SH-SY5Y (cell line): ENCODE measurements around the gene HSD17B3.

Experiments used
- GATA2 ChIP-seq: IDR thresholded peaks from 2 replicates; pipeline ENCODE4 v1.6.1; 2011; ENCODE audit warnings: mild to moderate bottlenecking, low read depth, low read length
- GATA3 ChIP-seq: IDR thresholded peaks from 2 replicates; pipeline ENCODE4 v1.6.1; 2011; ENCODE audit warnings: low read depth, mild to moderate bottlenecking, low read length, moderate library complexity

Gene HSD17B3

DNA sequence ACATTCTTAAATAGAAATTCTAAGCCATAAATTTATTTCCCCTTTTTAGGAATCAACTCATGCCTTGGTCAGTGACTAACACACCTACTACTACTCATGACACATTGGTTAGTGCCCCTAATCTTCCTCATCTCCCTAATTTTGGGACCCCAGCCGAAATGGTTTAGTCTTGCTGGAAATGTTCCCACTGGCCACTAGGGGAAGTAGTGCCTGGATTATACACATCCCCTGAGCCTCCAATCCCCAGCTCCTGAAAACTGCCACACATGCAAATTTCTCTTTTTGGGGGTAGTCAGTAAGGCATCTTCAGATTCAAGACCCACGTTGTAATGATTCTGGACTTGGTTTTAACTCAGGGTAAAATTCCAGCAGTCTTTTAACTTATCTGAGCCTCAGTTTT lies 79.8 kb downstream of the HSD17B3 start:
- TF ChIP-seq GATA3, result no peak
- 0 out of 2 replicates have a peak, but pooled peaks have one; percentile 19 for TF ChIP-seq GATA2

DNA sequence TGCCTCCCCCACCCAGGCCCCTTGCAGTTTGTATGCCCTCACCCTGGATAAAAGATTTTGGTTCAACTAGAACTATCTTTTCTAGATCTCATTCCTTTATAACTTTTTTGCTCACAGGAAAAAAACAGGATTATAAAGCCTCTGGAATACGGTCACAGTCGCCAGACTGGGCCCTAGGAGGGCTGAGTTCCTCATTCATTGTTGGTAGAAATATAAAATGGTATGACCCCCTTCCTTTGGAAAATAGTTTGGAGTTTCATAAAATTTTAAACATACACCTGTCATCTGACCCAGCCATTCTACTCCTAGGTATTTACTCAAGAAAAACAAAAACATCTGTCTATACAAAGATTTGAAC lies 82.1 kb downstream of the HSD17B3 start:
- no peak for TF ChIP-seq GATA2
- TF ChIP-seq GATA3, result no peak

DNA sequence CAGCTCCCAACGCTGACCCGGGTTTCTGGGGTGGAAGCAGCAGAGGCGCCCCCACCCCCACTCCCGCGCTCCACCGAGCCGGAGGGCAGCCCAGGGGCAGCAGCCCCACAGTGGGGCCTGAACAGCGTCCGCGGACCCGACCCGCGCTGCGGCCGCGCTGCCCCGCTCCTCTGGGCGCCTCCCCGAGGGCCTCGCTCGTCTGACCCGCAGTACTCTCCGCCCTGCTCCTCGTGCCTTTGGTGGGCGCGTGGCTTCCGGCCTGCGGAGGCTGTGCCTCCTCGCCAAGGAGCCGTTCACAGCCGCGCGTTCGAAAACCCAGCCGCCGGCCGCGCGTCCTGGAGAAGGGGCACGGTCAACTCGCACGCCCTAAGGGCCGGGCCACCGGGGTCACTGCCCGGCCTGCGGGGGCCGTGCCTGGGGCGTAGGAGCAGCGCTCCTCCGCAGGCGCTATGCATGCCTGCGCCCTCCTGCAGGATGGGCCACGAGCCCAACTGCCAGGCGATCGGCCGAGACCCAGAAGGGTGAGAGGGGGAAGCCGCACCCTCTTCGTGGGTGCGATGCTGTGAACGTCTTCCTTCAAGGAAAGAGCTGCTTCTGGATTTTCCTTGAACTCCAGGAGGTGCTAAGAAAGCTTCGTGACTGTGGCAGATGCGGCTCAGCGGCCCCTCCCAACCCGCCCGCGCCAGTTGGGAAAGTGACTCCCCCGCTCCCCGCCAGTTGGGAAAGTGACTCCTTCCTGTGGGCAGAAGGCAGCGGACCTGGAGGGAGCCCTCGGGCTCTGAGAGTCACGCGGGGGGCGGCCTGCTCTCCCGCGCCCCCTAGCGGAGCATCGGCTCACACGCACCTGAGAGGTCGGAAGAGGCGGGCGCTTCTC lies 82.7 kb downstream of the HSD17B3 start:
- no peak for TF ChIP-seq GATA3
- TF ChIP-seq GATA2, result no peak

DNA sequence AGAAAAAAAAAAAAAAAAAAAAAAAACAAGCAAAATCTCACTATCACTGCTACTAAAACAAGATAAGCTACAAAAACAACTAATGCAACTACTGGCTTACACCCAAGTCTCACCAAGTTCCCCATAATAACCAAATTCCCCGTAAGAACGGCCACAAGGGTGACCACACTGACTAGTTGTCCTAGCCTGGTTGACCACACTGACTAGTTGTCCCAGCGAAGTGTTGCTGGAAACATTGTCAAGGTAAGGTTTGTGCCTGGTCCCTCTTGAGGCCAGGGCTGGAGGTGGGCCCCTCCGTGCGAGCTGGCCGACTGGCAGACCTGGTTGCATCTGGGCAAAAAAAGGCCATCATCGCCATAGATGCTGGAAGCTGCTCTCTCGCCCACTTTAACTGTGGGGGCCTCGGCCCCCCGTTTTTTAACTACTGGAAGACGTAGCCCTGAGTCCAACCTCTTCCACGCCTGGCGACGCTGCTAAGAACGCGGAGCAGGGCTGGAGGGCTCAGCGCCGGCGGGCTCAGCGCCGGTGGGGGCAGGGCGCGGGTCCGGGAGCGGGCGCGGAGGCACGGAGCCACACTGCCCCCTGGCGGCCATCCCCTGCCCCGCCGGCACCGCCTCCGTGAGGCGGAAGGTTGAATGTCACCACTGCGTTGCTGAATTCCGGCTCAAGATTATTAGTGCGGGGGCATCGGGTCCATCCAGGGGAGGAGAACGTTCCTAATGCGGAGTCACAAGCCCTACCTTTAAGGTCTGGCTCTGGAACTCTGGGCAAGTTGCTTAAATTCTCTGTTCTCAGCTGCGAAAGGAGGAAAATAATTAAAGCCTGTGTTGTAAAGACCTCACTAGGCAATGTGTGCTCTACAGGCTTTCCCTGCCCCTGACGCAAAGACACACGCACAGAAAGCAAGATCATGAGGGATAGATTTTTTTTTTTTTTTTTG lies 84.0 kb downstream of the HSD17B3 start:
- TF ChIP-seq GATA2, result no peak

DNA sequence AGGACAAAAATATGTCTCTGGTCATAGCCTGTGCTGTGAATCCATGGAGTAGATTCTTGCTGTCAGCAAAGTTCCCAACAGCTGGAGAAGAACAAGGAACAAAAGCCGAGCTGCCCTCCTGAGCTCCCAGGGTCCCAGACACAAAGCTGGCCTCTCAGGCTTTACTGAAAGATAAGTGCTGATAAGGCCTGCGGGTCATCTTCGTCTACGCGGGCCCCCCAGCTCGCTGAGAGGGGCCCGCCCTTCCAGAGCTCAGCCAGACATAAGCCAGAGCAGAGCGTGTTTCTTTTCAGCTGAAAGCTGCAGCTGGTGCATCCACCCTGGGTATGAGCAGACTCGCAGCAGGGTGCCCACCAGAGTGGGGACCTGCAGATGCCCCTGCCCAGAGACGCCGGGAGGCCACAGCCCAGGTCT lies 84.7 kb downstream of the HSD17B3 start:
- TF ChIP-seq GATA3 (peak; percentile 74), GATA2 (peak; percentile 95)

DNA sequence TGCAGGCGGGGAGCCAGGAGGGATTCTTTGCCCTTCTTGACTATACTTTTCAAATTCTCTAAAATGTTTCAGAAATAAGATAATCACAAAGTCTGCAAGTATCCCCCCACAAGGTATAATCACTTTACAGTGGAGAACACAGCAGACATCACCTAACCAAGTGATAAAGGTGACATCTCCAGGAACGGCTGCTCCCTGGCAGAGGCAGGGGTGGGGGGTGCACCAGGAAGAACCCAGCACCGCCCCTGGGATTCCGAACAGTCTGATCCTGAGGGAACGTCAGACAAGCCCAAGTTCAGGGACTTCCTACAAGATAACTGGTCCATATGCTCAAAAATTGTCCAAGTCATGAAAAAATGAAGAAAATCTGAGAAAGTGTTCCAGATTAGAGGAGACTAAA lies 85.4 kb downstream of the HSD17B3 start:
- TF ChIP-seq GATA3, result no peak
- TF ChIP-seq GATA2, result no peak

DNA sequence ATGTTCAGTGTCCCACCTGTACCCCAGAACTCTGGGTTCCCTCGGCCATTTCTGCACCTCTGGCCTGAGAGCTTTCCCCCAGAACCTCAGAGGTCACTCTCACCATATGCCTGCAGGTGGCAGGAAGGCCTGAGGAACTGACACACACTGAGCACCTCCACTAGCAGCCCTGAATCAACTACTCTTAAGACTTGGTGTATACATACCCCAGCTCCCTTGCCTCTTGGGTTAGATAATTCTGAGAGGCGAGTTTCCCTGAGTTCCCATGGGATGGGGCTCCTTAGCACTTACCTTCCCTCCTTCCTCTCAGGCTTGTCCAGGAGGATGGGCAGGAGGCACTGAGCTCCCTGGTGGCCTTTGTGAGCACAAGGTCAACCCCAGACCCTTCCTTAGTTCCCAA lies 86.1 kb downstream of the HSD17B3 start:
- TF ChIP-seq GATA2, result no peak
- TF ChIP-seq GATA3, result no peak

DNA sequence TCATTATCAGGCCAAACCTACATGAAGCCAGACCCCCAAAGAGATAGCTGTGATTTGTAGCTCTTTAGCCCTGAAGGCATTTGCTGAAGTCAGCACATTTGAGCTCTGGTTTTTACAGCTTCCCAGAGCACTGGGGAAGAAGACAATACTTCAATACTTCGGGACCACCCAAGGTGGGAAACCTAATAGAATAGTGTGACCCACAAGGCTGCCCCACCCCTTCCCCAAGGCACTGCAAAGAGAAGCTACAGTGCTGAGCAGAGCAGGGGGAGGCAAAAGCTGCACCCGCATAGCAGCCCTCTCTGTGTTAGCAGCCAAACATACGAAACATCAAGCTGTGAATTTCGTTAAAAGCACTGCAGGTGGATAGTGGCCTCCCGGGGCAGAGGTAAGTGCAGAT lies 87.3 kb downstream of the HSD17B3 start:
- TF ChIP-seq GATA2 (no peak), GATA3 (no peak)

DNA sequence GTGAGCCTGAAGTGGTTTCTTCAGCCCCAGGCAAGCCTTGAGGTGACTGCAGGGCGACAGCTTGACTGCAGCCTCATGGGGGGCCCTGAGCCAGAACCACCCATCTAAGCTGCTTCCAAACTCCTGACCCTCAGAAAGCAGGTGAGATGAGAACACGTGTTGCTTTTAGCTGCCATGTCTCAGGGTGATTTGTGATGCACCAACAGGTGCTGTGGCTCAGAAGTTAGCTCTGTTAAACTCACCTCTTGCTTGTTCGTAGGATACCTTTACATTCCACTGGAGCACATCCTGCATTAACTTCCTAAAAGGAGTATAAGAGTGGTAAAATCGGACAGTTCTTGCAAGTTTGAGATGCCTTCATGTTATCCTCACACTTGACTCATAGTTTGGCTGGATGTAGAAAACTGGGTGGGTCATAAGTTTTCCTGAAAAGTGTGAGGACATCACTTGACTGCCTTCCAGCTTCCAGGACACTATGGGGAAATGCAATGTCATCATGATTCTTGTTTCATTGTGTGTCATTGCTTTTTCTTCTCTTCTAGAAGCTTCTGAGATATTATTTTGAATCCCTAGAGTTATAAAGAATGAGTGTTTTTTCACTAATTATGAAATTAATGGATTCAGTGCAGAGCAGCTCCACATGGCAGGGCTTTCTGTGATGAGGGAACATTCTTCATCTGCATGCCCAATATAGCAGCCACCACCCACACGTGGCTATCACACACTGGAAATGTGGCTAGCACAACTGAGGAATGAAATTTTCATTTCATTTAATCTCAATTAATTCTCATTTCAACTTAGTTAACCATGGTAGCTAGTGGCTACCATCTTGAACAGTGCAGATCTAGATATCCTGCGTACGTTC lies 92.3 kb downstream of the HSD17B3 start:
- no peak for TF ChIP-seq GATA3
- TF ChIP-seq GATA2, result no peak

DNA sequence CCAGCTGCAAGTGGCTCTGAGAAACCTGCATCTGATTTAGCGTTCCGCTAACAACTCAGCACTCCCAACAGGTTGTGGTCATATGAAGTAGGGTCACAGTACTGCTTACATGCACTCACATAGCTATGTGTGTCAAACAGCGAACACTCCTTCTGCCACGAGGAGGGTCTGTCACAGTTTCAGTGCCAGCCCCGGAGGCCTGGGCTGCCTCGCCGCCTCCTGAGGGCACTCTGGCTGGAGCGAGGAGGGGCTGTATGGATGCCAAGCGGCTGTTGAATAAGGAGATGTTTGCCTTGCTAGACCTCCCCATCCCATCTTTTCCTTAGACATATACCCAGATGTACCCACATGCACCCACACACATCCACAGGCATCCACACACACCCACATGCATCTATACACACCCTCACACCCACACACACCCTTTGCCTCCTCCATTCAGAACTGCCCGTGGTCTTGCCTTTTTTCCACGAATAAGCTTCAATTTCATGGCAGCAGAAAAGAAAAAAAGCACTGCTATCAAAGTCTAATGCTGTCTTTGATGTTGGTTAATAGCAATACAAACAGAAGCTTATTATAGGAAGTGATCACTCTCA lies 95.7 kb downstream of the HSD17B3 start:
- TF ChIP-seq GATA2, result no peak
- TF ChIP-seq GATA3, result no peak

DNA sequence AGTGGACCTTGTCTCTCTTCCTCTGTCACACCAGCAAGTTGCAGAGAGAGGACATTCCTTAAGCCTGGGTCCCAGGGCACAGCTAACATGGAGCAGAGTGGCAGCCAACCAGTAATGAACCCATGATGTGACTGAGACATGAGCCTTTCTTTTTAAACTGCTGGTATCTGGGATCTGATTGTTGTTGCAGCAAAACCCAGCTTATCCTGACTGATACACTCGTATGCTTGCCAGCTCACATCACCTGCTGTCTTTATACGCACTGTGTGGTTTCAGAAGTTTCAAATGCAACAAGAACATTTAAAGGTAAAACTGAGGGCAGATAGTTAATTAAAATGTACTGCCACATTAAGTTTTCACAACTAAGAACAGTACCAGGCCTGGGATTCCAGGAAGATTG lies 97.1 kb downstream of the HSD17B3 start:
- TF ChIP-seq GATA3, result no peak

DNA sequence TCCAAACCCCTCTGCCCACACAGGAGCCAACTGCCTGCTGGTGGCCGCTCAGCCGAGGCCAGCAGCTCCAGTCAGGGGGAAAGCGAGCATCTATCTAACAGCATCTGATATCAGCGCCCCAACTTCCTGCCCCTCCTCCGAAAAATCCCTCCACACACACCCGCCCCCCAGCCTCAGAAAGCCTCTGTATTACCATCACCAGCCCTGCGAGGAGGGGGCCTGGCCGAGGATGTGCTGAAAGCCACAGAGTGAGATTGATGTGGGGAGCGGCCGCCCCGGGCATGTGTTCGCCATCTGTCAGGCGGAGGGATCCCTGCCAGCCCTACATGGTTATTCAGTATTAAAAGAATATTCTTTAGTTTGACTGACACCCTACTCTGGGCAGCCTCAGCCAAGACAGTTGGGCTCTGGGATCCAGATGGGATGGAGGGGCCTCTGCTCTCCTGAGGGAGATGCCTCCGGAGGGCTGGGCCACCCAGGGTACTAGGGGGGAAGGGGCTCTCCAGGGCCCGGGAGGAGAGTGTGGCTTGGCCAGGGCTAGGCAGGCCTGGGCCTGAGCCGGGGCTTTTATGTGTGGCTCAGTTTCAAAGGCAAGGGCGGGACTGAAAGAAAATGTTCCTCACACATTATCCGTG lies 98.0 kb downstream of the HSD17B3 start:
- TF ChIP-seq GATA2 (peak; percentile 87), GATA3 (no peak)
